ENCODE data around the gene OPA3. TPM values are rescaled to one million over a fixed set of nuclear protein-coding genes. Genes with fewer than 3 reads are reported as not detected.
A peak's percentile ranks its signal among the peaks of the same experiment; 100 is the strongest.

Gene OPA3
- total and polyA plus RNA-seq, 9 donors = 2.0 to 16.6 (median 9.2) TPM

DNA sequence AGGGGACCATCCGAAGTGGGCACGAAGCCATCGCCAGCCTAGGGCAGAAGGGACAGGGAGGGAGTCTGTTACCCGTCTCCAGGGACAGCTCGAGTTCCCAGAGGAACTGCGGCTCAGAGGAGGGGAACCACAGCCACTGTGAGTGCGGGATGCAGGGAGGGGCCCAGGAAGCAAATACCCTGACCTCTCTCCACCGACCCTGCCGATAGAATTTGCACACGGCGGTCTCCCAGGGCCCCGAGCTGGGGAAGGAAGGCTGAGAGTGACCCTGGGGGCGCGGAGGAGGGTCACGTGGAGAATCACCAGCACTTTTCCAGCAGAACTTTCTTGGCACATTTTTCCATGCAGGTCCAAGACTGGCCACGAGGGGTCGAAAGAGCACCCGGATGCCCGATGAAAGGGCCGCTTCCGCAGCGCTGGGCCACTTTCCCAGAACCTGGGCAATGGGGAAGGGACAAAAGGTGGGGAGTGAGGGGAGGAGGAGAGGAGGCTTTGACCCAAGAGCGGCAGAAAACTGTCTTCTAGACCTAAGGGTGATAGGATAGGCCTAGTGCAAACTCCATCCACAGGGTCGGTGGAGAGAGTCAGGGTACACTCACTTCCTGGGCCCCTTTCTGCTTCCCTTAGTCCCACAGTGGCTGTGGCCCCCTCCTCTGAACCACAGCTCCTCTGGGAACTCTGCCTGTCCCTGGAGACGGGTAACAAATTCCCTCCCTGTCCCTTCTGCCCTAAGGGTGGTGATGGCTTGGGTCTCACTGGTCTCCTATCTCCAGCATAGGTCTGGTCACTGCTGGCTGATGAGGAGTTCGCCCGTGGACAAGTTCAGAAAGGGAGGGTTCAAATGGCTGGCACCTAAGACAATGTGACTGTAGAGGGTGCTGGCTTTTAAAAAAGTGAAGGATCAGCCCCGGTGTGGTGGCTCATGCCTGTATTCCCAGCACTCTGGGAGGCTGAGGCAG is 22.7 kb upstream of the OPA3 start:
- no peaks in the 10 kb centered on the region for H3K27me3 ChIP-seq
- WGBS, 3 donors = 13 to 14% (median 14%) methylated on average over 28 of the region's 28 CpGs
- TF ChIP-seq, protein P1, sequence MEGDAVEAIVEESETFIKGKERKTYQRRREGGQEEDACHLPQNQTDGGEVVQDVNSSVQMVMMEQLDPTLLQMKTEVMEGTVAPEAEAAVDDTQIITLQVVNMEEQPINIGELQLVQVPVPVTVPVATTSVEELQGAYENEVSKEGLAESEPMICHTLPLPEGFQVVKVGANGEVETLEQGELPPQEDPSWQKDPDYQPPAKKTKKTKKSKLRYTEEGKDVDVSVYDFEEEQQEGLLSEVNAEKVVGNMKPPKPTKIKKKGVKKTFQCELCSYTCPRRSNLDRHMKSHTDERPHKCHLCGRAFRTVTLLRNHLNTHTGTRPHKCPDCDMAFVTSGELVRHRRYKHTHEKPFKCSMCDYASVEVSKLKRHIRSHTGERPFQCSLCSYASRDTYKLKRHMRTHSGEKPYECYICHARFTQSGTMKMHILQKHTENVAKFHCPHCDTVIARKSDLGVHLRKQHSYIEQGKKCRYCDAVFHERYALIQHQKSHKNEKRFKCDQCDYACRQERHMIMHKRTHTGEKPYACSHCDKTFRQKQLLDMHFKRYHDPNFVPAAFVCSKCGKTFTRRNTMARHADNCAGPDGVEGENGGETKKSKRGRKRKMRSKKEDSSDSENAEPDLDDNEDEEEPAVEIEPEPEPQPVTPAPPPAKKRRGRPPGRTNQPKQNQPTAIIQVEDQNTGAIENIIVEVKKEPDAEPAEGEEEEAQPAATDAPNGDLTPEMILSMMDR (IDR thresholded peaks at IDR 0.05) = peak; percentile 63 to 75 (median 75)
- TF ChIP-seq POLR2A (IDR thresholded peaks at IDR 0.05) (no peak), EP300 (IDR thresholded peaks at IDR 0.05) (no peak)
- H3K4me3 ChIP-seq = no peak overlapping the region
- no peaks in the 10 kb centered on the region for H3K4me1 ChIP-seq (ENCODE audit: insufficient read depth)
- intact Hi-C loops (cut with DNase I) = no loop called here
- H3K36me3 ChIP-seq = no peaks in the 10 kb centered on the region
- DNase-seq = peak; percentile 61 to 85 (median 73)
- H3K9me3 ChIP-seq = peaks cover 0 to 4% of the 10 kb centered on the region in 2 donors
- no peak overlapping the region for H3K27ac ChIP-seq

DNA sequence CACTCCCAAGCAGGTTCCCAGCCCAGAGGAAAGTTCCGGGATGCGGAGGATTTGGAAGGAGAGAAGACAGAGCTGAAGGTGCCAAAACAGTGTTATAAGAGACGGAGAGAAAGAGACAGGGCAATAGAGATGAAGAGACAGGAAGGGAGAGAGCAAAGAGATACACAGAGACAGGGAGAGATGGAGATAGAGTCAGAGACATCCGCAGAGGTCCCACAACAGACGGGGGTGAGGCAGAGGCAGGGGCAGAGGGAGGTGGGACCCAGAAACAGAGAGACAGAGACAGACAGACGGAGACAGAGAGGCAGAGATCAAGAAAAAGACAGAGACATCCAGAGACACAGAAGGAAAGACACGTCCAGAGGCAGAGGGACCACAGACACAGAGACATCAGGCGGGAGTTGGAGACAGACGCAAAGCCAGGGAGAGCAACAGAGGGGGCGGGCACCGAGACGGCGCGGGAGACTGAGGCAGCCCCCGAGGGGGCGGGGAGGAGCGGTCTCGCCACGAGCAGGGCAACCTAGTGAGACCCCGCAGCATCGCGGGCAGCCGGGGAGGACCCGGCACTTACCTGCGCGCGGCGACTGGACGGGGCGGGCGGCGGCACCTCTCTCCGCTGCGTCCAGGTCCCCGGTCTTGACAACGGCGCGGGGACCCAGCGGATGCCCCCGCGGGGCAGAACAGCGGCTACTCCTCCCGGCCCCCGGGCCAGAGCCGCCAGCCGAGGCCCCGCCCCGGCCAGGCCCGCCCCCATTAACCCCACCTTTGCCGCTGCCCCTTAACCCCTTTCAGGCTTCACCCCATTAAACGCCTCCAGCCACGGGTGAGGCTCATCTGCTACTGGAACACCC is 17.1 kb upstream of the OPA3 start, which contains the start of gene GPR4:
Gene GPR4 (minus strand): TSS at position 689 of the 851 bp plus-strand sequence. CDS start 10,346 bp downstream, outside the sequence.
- H3K9me3 ChIP-seq = no peaks in the 10 kb centered on the region
- no peaks in the 10 kb centered on the region for H3K4me1 ChIP-seq (ENCODE audit: insufficient read depth)
- intact Hi-C loops (cut with DNase I) = no loop called here
- no peak within 1 kb of the TSS for H3K27ac ChIP-seq
- DNase-seq = no peak
- no peaks in the 10 kb centered on the region for H3K27me3 ChIP-seq
- WGBS, 3 donors = 1% methylated on average over 48 to 52 of the region's 52 CpGs
- H3K4me3 ChIP-seq = peak within 1 kb of the TSS; percentile 22
- TF ChIP-seq EP300 (IDR thresholded peaks at IDR 0.05) = no peak
- TF ChIP-seq POLR2A (IDR thresholded peaks at IDR 0.05) = no peak
- TF ChIP-seq, protein P1 (IDR thresholded peaks at IDR 0.05) = no peak
- H3K36me3 ChIP-seq = no peaks in the 10 kb centered on the region

DNA sequence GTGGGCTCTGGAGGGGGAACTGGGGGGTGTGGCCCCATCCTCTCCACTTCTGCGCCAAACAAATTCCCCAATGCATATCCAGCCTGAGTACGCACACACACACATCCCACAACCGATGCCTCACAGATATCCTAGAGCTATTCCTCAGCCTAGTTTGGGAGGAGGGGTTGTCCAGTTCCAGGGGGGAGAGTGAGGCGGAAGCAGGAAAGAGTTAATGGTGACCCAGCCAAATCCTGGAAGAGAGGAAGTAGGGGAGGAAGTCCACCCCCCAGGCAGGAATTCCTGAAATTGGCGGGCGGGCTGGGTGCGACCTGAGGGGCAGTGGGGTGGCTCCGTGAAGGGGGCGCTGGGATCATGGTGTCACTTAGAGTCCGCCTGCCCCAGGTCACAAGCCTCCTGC is 16.5 kb upstream of the OPA3 start:
- H3K27ac ChIP-seq = no peak overlapping the region
- intact Hi-C loops (cut with DNase I) = no loop called here

DNA sequence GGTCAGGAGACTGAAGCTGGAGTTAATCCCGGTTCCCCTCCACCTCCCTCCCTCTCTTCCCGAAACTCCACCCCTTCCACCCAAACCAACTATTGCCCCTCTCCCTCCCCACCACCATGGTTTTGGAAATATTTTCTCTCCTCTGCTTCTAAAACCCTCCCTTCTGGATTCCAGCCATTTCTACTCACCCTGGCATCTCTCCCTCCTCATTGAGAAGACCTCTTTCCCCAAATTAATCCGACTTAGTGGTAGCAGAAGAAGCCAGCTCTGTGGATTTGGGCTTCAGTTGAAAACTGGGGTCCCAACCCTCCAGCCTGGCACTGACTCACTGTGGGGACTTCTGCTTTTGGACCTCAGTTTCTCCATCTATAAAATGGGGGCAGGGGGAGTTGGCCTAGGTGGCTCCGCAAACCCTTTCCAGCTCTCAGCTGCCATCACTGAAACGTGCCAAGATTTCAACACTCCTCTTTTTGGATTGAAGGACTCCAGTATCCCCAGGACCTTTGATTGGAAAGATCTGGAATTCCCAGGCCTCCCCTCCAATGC is 15.8 kb upstream of the OPA3 start:
- no peak for DNase-seq
- 37 to 42% (median 39%) methylated on average over 5 of the region's 5 CpGs for WGBS, 3 donors
- no peaks in the 10 kb centered on the region for H3K4me1 ChIP-seq (ENCODE audit: insufficient read depth)
- H3K27ac ChIP-seq = no peak overlapping the region
- intact Hi-C loops (cut with DNase I) = no loop called here
- no peaks in the 10 kb centered on the region for H3K9me3 ChIP-seq
- TF ChIP-seq, protein P1 (IDR thresholded peaks at IDR 0.05) = no peak
- no peak for TF ChIP-seq POLR2A (IDR thresholded peaks at IDR 0.05)
- H3K36me3 ChIP-seq = no peaks in the 10 kb centered on the region
- H3K27me3 ChIP-seq = no peaks in the 10 kb centered on the region
- H3K4me3 ChIP-seq = no peak overlapping the region

More for the DNA sequence above, 16.5 kb upstream of the OPA3 start:
- WGBS, 3 donors = 15 to 25% (median 18%) methylated on average over 10 of the region's 10 CpGs
- no peaks in the 10 kb centered on the region for H3K4me1 ChIP-seq (ENCODE audit: insufficient read depth)
- peak overlapping the region; percentile 22 for H3K4me3 ChIP-seq
- H3K36me3 ChIP-seq = no peaks in the 10 kb centered on the region
- no peaks in the 10 kb centered on the region for H3K27me3 ChIP-seq
- DNase-seq = no peak
- H3K9me3 ChIP-seq = no peaks in the 10 kb centered on the region
- no peak for TF ChIP-seq EP300 (IDR thresholded peaks at IDR 0.05)

Data from ovary (tissue), 9 donors.